GM20431 (cell line): ENCODE measurements around the gene HSD17B13.
"Not testable (repeated sequence)": the region's sequence is repeated elsewhere in the genome, so short reads cannot be mapped to it uniquely, and the experiment has no call there.

Experiments used
- in situ Hi-C: fragments of 300-500 bp; cut with MseI, MboI; formaldehyde crosslinking; loops from one replicate; pipeline ENCODE4 v1.15.0; 2020; ENCODE audit warnings: low sequenced_read_pairs; ENCODE audit not compliant: unreplicated experiment

HSD17B13 gene

DNA sequence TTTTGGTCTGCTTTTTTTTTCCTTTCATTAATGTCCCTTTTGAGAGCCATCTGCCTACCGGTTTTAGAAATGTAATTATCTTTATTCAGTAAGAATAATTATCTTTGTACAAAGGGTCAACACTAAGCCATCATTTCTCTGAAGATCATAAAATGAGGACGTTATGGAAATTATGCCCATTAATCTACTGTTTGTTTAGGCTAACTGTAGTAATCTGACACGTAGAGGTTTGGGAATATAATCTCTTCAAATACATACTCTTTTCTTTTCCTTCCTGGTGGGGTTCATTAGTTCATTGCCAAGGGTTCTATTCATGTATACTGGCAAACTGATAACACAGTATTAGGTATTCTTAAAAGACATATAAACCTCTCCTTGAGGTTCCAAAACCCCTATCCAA is 3.8 kb upstream of the HSD17B13 start:
- in situ Hi-C loops, result no loop called here

DNA sequence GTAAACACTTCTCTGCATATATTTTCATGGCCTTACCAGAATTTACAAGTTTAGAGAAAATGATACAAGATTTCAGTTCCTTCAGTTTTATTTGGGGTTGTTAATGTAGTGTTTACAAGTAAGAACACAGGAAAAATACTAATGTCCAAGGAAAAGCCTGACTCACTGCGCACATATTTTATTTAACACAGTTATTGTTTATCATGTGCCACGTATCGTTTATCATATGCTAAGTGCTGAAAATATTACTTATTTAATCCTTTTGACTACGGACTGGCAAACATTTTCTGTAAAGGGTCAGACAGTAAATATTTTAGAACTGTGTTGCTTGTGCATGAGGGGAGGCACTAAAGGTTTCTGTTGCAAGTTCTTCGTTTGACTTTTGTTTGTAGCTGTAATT is 794 bp downstream of the HSD17B13 start:
- in situ Hi-C loops, result no loop called here

DNA sequence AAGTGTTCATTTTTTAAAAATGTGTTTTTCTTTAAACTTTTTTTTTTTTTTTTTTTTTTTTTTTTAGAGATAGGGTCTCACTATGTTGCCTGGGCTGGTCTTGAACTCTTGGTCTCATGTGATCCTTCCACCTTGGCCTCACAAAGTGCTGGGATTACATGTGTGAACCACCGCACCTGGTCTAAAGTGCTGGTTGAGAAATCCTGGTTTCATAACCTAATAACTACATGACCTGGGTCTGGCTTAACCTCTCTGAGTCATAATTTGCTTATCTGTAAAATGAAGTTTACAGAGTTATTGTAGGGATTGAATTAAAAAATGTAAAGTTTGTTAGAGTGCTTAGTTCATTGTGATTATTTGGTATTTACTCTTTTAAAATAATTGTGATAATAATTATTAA is 5.2 kb downstream of the HSD17B13 start:
- in situ Hi-C loops, result no loop called here

DNA sequence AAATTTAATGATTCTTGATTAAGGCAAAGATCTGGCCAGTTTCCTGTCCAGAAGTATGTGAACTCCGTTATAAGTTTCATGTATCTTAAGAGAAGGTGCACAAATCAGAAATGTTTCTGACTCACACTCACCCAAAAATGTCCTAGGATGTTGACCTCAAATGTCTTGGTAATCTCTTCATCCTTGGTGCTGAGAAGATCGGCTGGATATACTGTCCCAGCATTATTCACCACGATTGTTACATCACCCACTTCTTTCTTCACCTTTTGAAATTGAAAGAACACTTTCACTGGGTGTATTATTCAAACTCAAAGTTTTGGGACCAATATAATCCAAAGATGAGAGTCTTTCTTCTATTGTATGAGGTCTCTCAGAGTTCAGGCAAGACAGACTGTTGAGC is 5.7 kb downstream of the HSD17B13 start:
- in situ Hi-C loops, result no loop called here

GRCh38 chr4:87315000-87315399 is 7.7 kb downstream of the HSD17B13 start:
- in situ Hi-C loops, result not testable (repeated sequence)

GRCh38 chr4:87313756-87314155 is 8.9 kb downstream of the HSD17B13 start:
- in situ Hi-C loops, result no loop called here

- in situ Hi-C loops, result no loop called here
Observed at GRCh38 chr4:87311684-87312083, 11.0 kb downstream of the HSD17B13 start.

GRCh38 chr4:87310691-87311335 is 11.9 kb downstream of the HSD17B13 start:
- in situ Hi-C loops, result no loop called here

DNA sequence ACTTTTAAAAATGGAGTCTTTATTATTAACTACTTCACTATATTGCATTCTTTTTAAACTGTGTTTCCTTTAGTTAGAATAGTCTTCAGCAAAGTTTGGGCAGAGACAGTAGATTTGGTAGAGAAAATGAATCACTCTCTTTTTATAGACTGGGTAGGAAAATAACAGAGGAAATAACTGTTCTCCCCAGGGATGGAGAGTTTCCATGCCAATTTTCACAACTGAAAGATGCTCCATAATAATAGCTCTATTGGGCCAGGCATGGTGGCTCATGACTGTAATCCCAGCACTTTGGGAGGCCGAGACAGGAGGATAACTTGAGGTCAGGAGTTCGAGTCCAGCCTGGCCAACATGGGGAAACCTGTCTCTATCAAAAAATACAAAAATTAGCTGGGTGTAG is 13.1 kb downstream of the HSD17B13 start:
- in situ Hi-C loops, result no loop called here

DNA sequence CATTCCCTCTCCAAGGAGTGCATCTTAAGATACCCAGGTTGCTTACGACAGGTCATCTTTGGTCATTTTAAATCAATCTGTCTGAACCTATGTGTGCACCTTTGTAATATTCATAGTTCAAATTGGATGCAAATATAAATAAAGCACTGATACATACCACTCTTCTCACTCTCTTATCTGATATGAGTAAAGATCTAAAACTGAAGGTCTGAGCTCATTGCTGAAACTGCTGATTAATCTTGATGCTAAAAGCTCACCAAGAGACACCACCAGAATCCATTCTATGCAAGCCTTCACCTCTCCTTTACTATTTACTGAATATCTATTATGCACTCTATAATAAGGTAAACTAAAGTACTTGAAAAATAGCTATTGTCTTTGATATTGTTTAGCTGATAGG is 16.6 kb downstream of the HSD17B13 start:
- in situ Hi-C loops, result no loop called here

DNA sequence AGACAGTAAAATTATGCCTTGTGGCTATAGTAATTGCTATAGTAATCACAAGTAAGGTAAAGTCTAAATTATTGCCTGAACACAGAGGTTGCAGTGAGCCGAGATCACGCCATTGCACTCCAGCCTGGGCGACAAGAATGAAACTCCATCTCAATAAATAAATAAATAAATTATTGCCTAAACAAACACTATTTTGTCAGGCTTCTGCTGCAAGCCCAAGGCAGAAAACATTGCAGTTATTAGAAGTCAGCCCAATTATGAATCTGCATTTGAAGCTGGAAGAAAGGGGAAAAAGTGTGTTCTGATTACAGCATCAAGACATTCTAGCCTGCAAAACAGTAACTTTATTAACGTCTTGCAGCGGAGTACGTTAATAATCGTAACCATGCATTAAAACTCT is 17.1 kb downstream of the HSD17B13 start:
- in situ Hi-C loops, result no loop called here

DNA sequence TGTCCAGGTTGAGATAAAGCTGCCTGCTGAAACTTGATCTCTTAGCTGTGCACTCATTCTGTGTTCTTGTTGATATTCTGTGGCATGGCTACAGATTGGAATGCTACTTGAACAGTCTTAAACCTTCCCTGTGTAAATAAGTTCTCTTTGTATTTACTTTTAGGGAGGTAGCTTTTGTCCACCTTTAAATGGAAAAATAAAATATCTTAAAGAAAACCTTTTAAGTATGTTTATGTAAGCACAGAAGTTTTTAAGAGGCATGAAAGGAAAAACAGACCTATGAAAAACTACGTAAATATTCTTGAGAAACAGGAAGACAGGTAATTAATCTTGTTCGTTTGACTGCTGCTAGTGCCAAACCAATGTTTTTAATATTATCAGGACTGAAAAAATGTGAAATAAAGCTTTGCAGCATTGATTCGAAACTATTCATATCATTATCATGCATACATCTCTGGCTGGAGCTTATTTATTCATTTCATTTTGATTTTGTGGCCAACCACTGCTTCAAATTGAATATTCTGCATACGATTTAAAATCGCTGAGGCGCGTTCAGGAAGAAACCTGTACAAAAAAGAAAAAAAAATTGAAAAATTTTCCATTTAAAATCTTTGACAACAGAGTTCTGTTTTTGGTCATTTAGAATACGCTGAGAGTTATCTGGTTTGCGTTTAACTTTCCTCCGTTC is 17.8 kb downstream of the HSD17B13 start:
- in situ Hi-C loops, result no loop called here

DNA sequence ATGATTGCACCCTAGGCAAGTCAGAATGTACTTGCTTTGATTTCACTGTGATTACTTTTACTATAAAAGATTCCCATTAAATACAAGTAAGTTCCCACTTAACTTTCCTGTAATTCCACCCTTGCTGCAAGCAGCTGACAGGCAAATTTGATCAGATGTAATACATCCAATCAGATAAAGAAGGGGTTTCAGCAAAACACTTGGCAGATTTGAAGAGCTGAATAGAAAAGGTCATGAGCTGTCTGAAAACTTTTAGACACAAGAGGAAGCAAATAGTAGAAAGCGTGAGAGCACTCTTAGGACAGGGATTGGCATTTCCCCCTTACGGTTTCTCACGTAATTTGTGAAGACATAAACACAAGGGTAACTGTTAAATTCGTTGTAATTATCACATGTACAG is 22.8 kb downstream of the HSD17B13 start:
- in situ Hi-C loops, result no loop called here

DNA sequence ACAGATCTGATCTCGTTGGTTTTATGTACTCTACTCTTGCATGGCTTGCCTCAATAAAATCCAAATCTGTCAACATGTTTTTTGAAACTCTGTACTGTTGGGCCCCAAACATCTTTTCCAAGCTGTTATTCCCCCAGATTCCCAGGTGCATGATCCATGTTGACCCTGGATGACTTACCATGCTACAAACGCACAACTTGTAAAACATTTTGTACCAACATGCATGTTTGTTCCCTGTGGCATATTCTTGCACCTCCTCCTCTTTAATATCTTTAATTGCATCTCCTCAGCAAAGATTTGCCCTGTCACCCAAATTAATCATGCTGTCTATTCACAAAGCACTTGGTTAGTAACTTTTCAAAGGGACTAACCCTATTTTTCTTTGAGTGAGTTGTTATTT is 24.3 kb downstream of the HSD17B13 start:
- in situ Hi-C loops, result no loop called here

DNA sequence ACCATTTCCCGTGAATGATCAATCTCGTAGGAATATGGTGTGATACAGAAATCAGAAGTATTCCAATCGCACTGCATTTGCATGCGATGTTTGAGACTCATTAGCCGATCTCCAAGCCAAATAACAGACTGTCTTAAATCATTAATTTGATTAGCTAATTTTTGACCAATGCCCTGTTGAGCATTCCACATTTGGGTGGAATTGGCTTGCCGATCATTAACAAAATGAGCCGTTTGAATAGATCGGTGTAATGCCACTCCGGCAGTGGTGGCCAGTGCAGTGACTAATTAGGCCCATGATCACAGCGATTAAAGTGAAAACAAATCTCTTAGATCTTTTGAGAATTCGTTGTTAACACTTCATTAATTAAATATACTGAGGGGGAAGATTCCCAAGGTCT is 27.8 kb downstream of the HSD17B13 start:
- in situ Hi-C loops, result not testable (repeated sequence)

DNA sequence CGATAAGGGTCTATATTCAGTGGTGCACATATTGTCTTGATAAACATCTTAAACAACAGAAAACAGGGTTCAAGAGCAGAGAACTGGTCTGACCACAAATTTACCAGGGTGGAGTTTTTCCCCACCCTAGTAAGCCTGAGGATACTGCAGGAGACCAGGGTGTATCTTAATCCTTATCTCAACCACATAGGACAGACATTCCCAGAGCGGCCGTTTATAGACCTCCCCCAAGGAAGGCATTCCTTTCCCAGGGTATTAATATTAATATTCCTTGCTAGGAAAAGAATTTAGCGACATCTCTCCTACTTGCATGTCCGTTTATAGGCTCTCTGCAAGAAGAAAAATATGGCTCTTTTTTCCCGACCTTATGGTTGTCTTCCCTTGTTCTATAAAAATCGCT is 28.8 kb downstream of the HSD17B13 start:
- in situ Hi-C loops, result not testable (repeated sequence)

DNA sequence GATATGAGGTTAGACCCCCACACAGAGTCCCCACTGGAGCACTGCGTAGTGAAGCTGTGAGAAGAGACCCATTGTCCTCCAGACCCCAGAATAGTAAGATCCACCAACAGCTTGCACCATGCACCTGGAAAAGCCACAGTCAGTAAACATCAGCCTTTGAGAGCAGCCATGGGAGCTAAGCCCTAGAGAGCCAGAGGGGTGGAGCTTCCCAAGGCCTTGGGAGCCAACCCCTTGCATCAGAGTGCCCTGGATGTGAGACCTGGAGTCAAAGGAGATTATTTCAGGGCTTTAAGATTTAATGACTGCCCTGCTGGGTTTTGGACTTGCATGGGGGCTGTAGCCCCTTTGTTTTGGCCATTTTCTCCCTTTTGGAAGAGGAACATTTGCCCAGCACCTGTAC is 35.7 kb downstream of the HSD17B13 start:
- in situ Hi-C loops, result no loop called here

- in situ Hi-C loops, result not testable (repeated sequence)
Observed at GRCh38 chr4:87284268-87284667, 38.4 kb downstream of the HSD17B13 start.

GRCh38 chr4:87283151-87283550 is 39.5 kb downstream of the HSD17B13 start:
- in situ Hi-C loops, result no loop called here

DNA sequence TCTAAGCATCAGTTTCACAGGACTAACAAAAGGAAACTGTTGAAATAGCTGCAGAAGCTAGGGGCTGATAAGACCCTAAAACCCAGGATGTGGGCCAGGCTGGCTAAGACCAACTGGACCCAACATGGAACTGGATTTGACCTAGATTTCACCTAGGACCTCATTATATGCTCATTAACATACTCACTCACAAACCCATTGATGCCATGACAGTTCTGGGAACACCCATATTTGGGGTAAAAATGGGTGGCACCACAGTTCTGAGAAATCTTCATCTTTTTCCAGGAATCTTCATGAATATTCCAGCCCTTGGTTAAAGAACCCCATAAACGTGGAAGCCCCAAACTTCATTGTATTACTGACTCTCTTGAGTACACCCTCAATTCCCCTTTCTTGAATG is 41.1 kb downstream of the HSD17B13 start:
- in situ Hi-C loops, result no loop called here

- in situ Hi-C loops, result no loop called here
Observed at GRCh38 chr4:87278335-87278794, 44.3 kb downstream of the HSD17B13 start.

GRCh38 chr4:87275311-87275710 is 47.4 kb downstream of the HSD17B13 start:
- in situ Hi-C loops, result no loop called here
